Mucosa of descending colon (tissue), 3 donors: ENCODE data around the gene KCNIP1. TPM values are rescaled to one million over a fixed set of nuclear protein-coding genes. Genes with fewer than 3 reads are reported as not detected.

Experiments used
- ATAC-seq: fragments of 200-7000 bp; cut with Tn5 transposase; one replicate; pipeline ENCODE4 v1.9.1; 2020; ENCODE audit warnings: mild to moderate bottlenecking, moderate library complexity
- DNase-seq, 3 donors: peaks; one replicate each; pipeline ENCODE4 v3.0.0-alpha.2; 2020
- H3K36me3 ChIP-seq: fragments of 200-600 bp; one replicate; pipeline ENCODE4 v1.8.0; 2021; ENCODE audit warnings: low read depth, mild to moderate bottlenecking
- H3K4me1 ChIP-seq: fragments of 200-600 bp; one replicate; pipeline ENCODE4 v1.8.0; 2021; ENCODE audit warnings: low read depth, mild to moderate bottlenecking
- H3K4me3 ChIP-seq: fragments of 200-600 bp; one replicate; pipeline ENCODE4 v1.8.0; 2021; ENCODE audit warnings: mild to moderate bottlenecking
- H3K9me3 ChIP-seq: fragments of 200-600 bp; one replicate; pipeline ENCODE4 v1.8.0; 2021; ENCODE audit warnings: mild to moderate bottlenecking
- CTCF ChIP-seq: fragments of 200-600 bp; IDR thresholded peaks from one replicate; pipeline ENCODE4 v1.8.0; 2022; ENCODE audit warnings: antibody characterized with exemption, mild to moderate bottlenecking
- intact Hi-C, 2 donors: fragments of 100-400 bp; cut with DNase I in 1 of 2; cut with micrococcal nuclease in 1 of 2; formaldehyde crosslinking; loops; one replicate each; pipeline versions ENCODE4 v1.11.0 to v1.11.1; 2022; cut with DNase I, micrococcal nuclease
- total RNA-seq, 3 donors: library from RNA; stranded (reverse); fragmentation: NEBNext Ultra II Directional in 2 of 3; extraction: Animal tissue kit (Norgen Biotek cat#: 25700) in 2 of 3; gene quantifications; one replicate each; pipeline versions ENCODE4 v1.2.1 to v1.2.4, GENCODE V29; 2021 to 2023
- donor health status: DM: no; HTN: no; CAD: no; lungs with moderate emphysema.
- donor health status: DM: no; HTN: no; CAD: no.
- donor health status: DM: no; HTN: yes; CAD: no.

Gene KCNIP1
- total RNA-seq, 3 donors from 2014 or later, result 0.79 TPM; not detected in 2

GRCh38 chr5:170631466-170632195 is 127.8 kb downstream of the KCNIP1 start:
- no peaks in the 10 kb centered on the region for H3K9me3 ChIP-seq
- no peak overlapping the region for H3K4me3 ChIP-seq
- peaks cover 9% of the 10 kb centered on the region for H3K4me1 ChIP-seq
- DNase-seq (no peak), ATAC-seq (peak; percentile 11)
- TF ChIP-seq CTCF, result no peak
- H3K36me3 ChIP-seq, result no peaks in the 10 kb centered on the region
- intact Hi-C loops, result no loop called here

GRCh38 chr5:170632266-170632984 is 128.6 kb downstream of the KCNIP1 start:
- no peak overlapping the region for H3K4me3 ChIP-seq
- no peak for ATAC-seq

GRCh38 chr5:170632985-170633234 is 129.1 kb downstream of the KCNIP1 start:
- intact Hi-C loops, result no loop called here
- H3K36me3 ChIP-seq, result no peaks in the 10 kb centered on the region
- peak; percentile 75 for TF ChIP-seq CTCF
- ATAC-seq (peak; percentile 68), DNase-seq (peak; percentile 48 to 65 (median 61))
- no peaks in the 10 kb centered on the region for H3K9me3 ChIP-seq
- no peak overlapping the region for H3K4me3 ChIP-seq
- peaks cover 9% of the 10 kb centered on the region for H3K4me1 ChIP-seq

More at GRCh38 chr5:170632266-170632984, 128.6 kb downstream of the KCNIP1 start:
- H3K36me3 ChIP-seq, result no peaks in the 10 kb centered on the region
- no peaks in the 10 kb centered on the region for H3K9me3 ChIP-seq
- peaks cover 9% of the 10 kb centered on the region for H3K4me1 ChIP-seq
- intact Hi-C loops, result no loop called here
- TF ChIP-seq CTCF, result no peak
- no peak for DNase-seq

GRCh38 chr5:170633235-170634081 is 129.6 kb downstream of the KCNIP1 start:
- no peaks in the 10 kb centered on the region for H3K9me3 ChIP-seq
- TF ChIP-seq CTCF, result no peak
- peaks cover 9% of the 10 kb centered on the region for H3K4me1 ChIP-seq
- intact Hi-C loops, result no loop called here
- peak; percentile 30 for ATAC-seq
- H3K36me3 ChIP-seq, result no peaks in the 10 kb centered on the region
- no peak overlapping the region for H3K4me3 ChIP-seq
- peak in 1 of 3 donors; percentile 46 for DNase-seq

- no peaks in the 10 kb centered on the region for H3K36me3 ChIP-seq
- H3K9me3 ChIP-seq, result no peaks in the 10 kb centered on the region
- no peak overlapping the region for H3K4me3 ChIP-seq
- intact Hi-C loops, result no loop called here
- DNase-seq, result no peak
- no peak for ATAC-seq
- peaks cover 9% of the 10 kb centered on the region for H3K4me1 ChIP-seq
- no peak for TF ChIP-seq CTCF
Observed at GRCh38 chr5:170634256-170634990, 130.6 kb downstream of the KCNIP1 start.
